Endothelial cell of umbilical vein (primary cell): ENCODE data around the gene RAB4A. TPM values are rescaled to one million over a fixed set of nuclear protein-coding genes. Genes with fewer than 3 reads are reported as not detected.

Source experiments
- BruUV-seq: library from RNA; stranded (reverse); fragments of 400-500 nt; replicated peaks from 2 replicates; lab custom pipeline; 2021; lab: Mats Ljungman, UMichigan
- CTCF ChIA-PET: fragments of 300-600, 350-600 bp; sonication (Branson Sonifier 250); formaldehyde crosslinking; loops from one replicate; lab custom pipeline; 2021; ENCODE audit warnings: antibody characterized with exemption, inconsistent platforms; lab: Charles Lee
- POLR2A ChIA-PET: fragments of 300-600, 350-600 bp; sonication (Branson Sonifier 250); formaldehyde crosslinking; loops from one replicate; lab custom pipeline; 2021; ENCODE audit warnings: antibody characterized with exemption, inconsistent platforms; lab: Charles Lee
- DNase-seq: peaks from one replicate; pipeline ENCODE4 v3.0.0-alpha.2; 2011; ENCODE audit warnings: low read depth, low spot score
- FAIRE-seq: peaks from 2 replicates; lab custom pipeline; 2011; peaks lifted over from hg19 to GRCh38; lab: Jason Lieb, UNC
- H2AFZ ChIP-seq: 2 replicates; pipeline ENCODE4 v1.6.0; 2012; ENCODE audit warnings: low read depth, low read length, control low read depth, inconsistent platforms
- H3K27ac ChIP-seq: 2 replicates; pipeline ENCODE4 v1.5.1; 2011; ENCODE audit warnings: low read depth, mild to moderate bottlenecking, control low read depth, low read length, moderate library complexity; ENCODE audit not compliant: insufficient read depth
- H3K27me3 ChIP-seq, 2 experiments: 2 replicates each; pipeline versions ENCODE4 v1.6.0 to v1.6.1; 2011; ENCODE audit warnings: low read length in 2 of 2, mixed read lengths in 1 of 2; ENCODE audit not compliant: control insufficient read depth in 2 of 2, insufficient read depth in 2 of 2
- H3K36me3 ChIP-seq, 2 experiments: 2 replicates in 1 of 2; 3 replicates in 1 of 2; pipeline ENCODE4 v1.5.1; 2011; ENCODE audit warnings: low read length in 2 of 2, mild to moderate bottlenecking in 1 of 2, moderate library complexity in 1 of 2; ENCODE audit not compliant: control insufficient read depth in 2 of 2, insufficient read depth in 2 of 2; ENCODE audit errors: extremely low read depth in 1 of 2
- H3K4me1 ChIP-seq: 3 replicates; pipeline ENCODE4 v1.5.1; 2011; ENCODE audit warnings: mild to moderate bottlenecking, low read length; ENCODE audit not compliant: control insufficient read depth, insufficient read depth; ENCODE audit errors: extremely low read depth
- H3K4me2 ChIP-seq: 2 replicates; pipeline ENCODE4 v1.6.1; 2011; ENCODE audit warnings: low read length, control low read depth, mixed read lengths; ENCODE audit not compliant: insufficient read depth
- H3K4me3 ChIP-seq, 3 experiments: fragments of 200-600 bp in 1 of 3; sonication (generic), shearing (Covaris generic) in 1 of 3; replicated peaks in 1 of 3; 2 replicates each; pipeline ENCODE4 v1.5.1; 2011 to 2016; ENCODE audit warnings: control low read depth in 3 of 3, low read length in 3 of 3, mild to moderate bottlenecking in 2 of 3, inconsistent platforms in 1 of 3, low read depth in 1 of 3, moderate library complexity in 1 of 3; ENCODE audit not compliant: insufficient read depth in 1 of 3
- H3K79me2 ChIP-seq: 2 replicates; pipeline ENCODE4 v1.6.0; 2012; ENCODE audit warnings: low read length, inconsistent platforms; ENCODE audit not compliant: control insufficient read depth, insufficient read depth
- H3K9ac ChIP-seq: replicated peaks from 2 replicates; pipeline ENCODE3; 2011; ENCODE audit warnings: low read length, control low read depth; ENCODE audit not compliant: insufficient read depth; ENCODE audit errors: extremely low read depth
- H3K9me1 ChIP-seq: replicated peaks from 3 replicates; pipeline ENCODE4 v1.6.0; 2011; ENCODE audit warnings: mild to moderate bottlenecking, low read length; ENCODE audit not compliant: control insufficient read depth, insufficient read depth; ENCODE audit errors: extremely low read depth
- H3K9me3 ChIP-seq: replicated peaks from 2 replicates; pipeline ENCODE4 v1.5.1; 2012; ENCODE audit warnings: low read length, inconsistent platforms; ENCODE audit not compliant: control insufficient read depth, insufficient read depth
- H4K20me1 ChIP-seq: replicated peaks from 2 replicates; pipeline ENCODE3; 2011; ENCODE audit warnings: mild to moderate bottlenecking, low read length; ENCODE audit not compliant: control insufficient read depth, insufficient read depth; ENCODE audit errors: extremely low read depth
- EZH2 ChIP-seq: IDR thresholded peaks from 2 replicates; pipeline ENCODE4 v1.6.1; 2012; ENCODE audit warnings: borderline replicate concordance, low read depth, mild to moderate bottlenecking, moderate library complexity, low read length, inconsistent platforms; ENCODE audit not compliant: severe bottlenecking
- FOS ChIP-seq: IDR thresholded peaks from 2 replicates; pipeline ENCODE4 v1.6.1; 2011; ENCODE audit warnings: mild to moderate bottlenecking, low read length, moderate library complexity, borderline replicate concordance; ENCODE audit not compliant: insufficient read depth
- JUN ChIP-seq: IDR thresholded peaks from 2 replicates; pipeline ENCODE4 v1.6.1; 2011; ENCODE audit warnings: borderline replicate concordance, low read depth; ENCODE audit not compliant: insufficient read length, insufficient read depth
- POLR2A ChIP-seq: IDR thresholded peaks from 2 replicates; pipeline ENCODE4 v1.6.1; 2012; ENCODE audit warnings: low read depth, mild to moderate bottlenecking, control low read depth, low read length
- dilution Hi-C: fragments of 300-500 bp; cut with MboI; formaldehyde crosslinking; loops from one replicate; pipeline ENCODE4 v1.15.0; 2019; ENCODE audit warnings: low sequenced_read_pairs; ENCODE audit not compliant: extremely low pct_ligation_motif_present
- intact Hi-C: fragments of 100-400 bp; cut with micrococcal nuclease; formaldehyde crosslinking; loops from one replicate; pipeline ENCODE4 v1.10.0; 2022
- polyA plus RNA-seq, 4 experiments: library from polyadenylated mRNA; depleted of rRNA in 3 of 4; stranded (reverse) in 3 of 4; unstranded in 1 of 4; fragments of >200 nt; gene quantifications; 2 replicates each; pipeline versions ENCODE4 v1.2.1 to v1.2.3, GENCODE V29; 2011 to 2012; ENCODE audit warnings: missing spikeins in 1 of 4
- total RNA-seq: library from RNA; stranded (reverse); gene quantifications from 2 replicates; pipeline ENCODE4 v1.2.3, GENCODE V29; 2021
- TF ChIP-seq, protein P1 (sequence below): IDR thresholded peaks from 2 replicates; pipeline ENCODE4 v1.6.1; 2011; ENCODE audit not compliant: insufficient read depth, insufficient read length
- TF ChIP-seq, protein P2 (sequence below), 2 donors: IDR thresholded peaks; 1 replicate in 1 of 2; 2 replicates in 1 of 2; pipeline ENCODE4 v1.5.1; 2011; ENCODE audit warnings: low read length in 2 of 2, mild to moderate bottlenecking in 2 of 2, moderate library complexity in 2 of 2, control low read depth in 1 of 2, inconsistent platforms in 1 of 2, low read depth in 1 of 2; ENCODE audit not compliant: insufficient read depth in 1 of 2; ENCODE audit errors: extremely low read depth in 1 of 2

The RAB4A gene
- total and polyA plus RNA-seq, 2 donors (not counting 3 experiments of a cell fraction or from before 2014, with no cell fraction given): 14.8 to 52.9 TPM

DNA sequence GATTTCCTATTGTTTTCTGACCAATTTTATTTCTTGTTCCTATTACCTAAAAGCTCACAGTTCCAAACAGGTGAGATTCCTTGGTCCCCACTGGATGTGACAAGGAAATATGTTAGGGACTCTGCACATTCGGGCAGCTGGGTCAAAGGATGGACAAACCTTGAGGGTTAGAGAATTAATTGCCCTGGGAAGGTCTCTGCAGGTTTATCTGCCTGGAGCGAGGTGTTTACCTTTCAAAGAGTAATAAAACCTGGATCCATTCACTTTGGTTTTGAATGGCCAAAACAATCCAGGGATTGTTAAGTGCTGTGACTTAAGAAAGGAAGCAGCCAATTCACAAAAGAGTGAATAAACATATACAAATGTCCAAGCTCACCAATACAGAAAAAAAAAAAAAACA lies 33.6 kb upstream of the RAB4A start:
- FAIRE-seq (no peak), DNase-seq (no peak)
- Histone ChIP-seq H3K4me2 (no peak overlapping the region), H3K27ac (no peak overlapping the region), H2AFZ (no peak overlapping the region), H3K9me1 (no peaks in the 10 kb centered on the region), H3K36me3 (no peaks in the 10 kb centered on the region), H3K9ac (no peak overlapping the region), H3K4me3 (no peak overlapping the region), H3K9me3 (no peaks in the 10 kb centered on the region), H3K27me3 (peaks cover under 1 to 3% of the 10 kb centered on the region in 2 experiments), H3K4me1 (no peaks in the 10 kb centered on the region), H4K20me1 (no peaks in the 10 kb centered on the region), H3K79me2 (no peaks in the 10 kb centered on the region)
- intact Hi-C loops: no loop called here
- TF ChIP-seq JUN (no peak), POLR2A (no peak), FOS (no peak), EZH2 (no peak)
- TF ChIP-seq, protein P1, sequence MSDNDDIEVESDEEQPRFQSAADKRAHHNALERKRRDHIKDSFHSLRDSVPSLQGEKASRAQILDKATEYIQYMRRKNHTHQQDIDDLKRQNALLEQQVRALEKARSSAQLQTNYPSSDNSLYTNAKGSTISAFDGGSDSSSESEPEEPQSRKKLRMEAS: no peak
- TF ChIP-seq, protein P2, sequence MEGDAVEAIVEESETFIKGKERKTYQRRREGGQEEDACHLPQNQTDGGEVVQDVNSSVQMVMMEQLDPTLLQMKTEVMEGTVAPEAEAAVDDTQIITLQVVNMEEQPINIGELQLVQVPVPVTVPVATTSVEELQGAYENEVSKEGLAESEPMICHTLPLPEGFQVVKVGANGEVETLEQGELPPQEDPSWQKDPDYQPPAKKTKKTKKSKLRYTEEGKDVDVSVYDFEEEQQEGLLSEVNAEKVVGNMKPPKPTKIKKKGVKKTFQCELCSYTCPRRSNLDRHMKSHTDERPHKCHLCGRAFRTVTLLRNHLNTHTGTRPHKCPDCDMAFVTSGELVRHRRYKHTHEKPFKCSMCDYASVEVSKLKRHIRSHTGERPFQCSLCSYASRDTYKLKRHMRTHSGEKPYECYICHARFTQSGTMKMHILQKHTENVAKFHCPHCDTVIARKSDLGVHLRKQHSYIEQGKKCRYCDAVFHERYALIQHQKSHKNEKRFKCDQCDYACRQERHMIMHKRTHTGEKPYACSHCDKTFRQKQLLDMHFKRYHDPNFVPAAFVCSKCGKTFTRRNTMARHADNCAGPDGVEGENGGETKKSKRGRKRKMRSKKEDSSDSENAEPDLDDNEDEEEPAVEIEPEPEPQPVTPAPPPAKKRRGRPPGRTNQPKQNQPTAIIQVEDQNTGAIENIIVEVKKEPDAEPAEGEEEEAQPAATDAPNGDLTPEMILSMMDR (IDR thresholded peaks at IDR 0.05; ENCODE audit: extremely low read depth in 1 of 2, insufficient read depth in 1 of 2, low read depth in 1 of 2, low read length in 2 of 2): no peak
- dilution Hi-C loops: no loop called here
- ChIA-PET CTCF (interaction anchor here (1.5 to 4.9 kb wide), 3 partner anchors 10 to 573 kb away, joined by 3 to 25 read pairs (median 7); no protein-coding TSS in a partner anchor), POLR2A (no interaction called here)
- no TSS peak for BruUV-seq
